Activated CD4-positive, alpha-beta T cell treated with anti-CD3 and anti-CD28 coated beads, Interleukin-2, amount 50 U/mL, for 24 hours (primary cell): ENCODE results near the gene PDE7B.
"Not testable (repeated sequence)": the region's sequence is repeated elsewhere in the genome, so short reads cannot be mapped to it uniquely, and the experiment has no call there.

Source experiments
- DNase-seq, 2 donors: peaks; one replicate each; pipeline ENCODE4 v3.0.0-alpha.2; 2020; ENCODE audit warnings: low read depth in 1 of 2, low spot score in 1 of 2

PDE7B gene

GRCh38 chr6:135842618-135843392 lies 8.7 kb upstream of the PDE7B start:
- DNase-seq = no peak

DNA sequence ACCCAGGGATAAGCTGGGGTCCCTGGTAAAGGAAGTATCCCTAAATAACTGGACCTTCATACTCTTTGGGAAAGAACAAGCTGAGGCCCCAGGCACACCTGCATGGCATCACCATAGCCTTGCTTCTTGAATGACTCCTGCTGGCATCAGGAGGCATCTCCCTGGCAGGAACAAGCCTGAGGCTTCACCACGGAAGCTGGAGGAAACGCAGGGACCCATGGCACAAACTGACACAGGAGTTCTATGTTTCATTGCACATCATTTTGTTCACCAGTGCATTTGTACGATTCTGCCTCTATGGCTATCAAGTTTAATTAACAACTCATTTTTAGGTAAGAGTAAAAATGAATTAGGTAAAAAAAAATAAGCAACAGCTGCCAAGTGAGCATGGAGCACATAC lies 619 bp upstream of the PDE7B start:
- DNase-seq = no peak

DNA sequence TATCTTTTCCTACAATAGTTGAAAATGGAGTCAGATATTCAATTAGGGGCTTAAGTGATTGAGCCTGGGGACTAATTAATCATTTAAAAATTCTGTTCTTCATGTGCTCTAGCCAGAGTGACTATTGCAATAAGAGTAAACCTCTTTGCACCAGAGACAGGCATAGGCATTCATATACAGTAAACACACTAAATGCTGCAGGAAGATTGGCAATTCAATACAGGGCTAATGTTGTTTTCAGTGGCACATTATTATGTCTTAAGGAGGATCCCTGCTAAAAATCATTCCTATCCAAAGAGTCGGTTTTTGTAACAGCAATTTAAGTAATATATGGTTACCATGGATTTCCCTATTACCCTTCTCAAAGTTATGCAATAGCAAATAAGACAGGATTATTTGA lies 1.2 kb downstream of the PDE7B start:
- no peak for DNase-seq

- no peak for DNase-seq
Observed at GRCh38 chr6:135853227-135853626, 1.7 kb downstream of the PDE7B start.

GRCh38 chr6:135853986-135854385 lies 2.5 kb downstream of the PDE7B start:
- DNase-seq = no peak

GRCh38 chr6:135854799-135855198 lies 3.3 kb downstream of the PDE7B start:
- DNase-seq = no peak

GRCh38 chr6:135858931-135859330 lies 7.4 kb downstream of the PDE7B start:
- DNase-seq = no peak

DNA sequence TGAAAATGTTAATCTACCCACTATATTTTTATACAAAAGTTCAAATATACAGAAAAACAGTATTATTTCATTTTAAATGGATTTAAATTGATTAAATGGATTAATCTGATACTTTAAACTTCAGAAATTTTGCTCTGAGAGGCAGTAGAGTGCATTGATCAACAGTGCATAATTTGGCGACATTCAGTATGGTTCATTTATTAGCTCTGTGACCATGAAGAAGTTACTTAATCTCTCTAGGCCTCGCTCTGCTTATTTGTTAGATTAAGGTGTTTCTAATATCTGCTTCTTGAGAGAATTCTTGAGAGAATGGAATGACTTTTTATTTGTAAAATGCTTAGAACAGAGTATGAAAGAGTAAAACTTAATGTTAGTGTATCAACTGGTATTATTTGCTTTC lies 8.9 kb downstream of the PDE7B start:
- DNase-seq = no peak

GRCh38 chr6:135861189-135861588 lies 9.7 kb downstream of the PDE7B start:
- DNase-seq = no peak

DNA sequence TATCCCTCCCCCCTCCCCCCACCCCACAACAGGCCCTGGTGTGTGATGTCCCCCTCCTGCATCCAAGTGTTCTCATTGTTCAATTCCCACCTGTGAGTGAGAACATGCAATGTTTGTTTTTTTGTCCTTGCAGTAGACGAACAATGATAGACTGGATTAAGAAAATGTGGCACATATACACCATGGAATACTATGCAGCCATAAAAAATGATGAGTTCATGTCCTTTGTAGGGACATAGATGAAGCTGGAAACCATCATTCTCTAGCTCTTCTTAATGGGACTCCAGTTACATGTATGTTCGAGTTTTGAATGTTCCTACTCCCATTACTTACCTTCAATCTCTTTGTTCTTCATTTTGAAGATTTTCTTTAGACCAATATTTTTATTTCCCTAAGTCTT lies 13.4 kb downstream of the PDE7B start:
- DNase-seq = not testable (repeated sequence)

GRCh38 chr6:135866445-135867123 lies 15.1 kb downstream of the PDE7B start:
- DNase-seq = no peak

GRCh38 chr6:135867332-135867731 lies 15.8 kb downstream of the PDE7B start:
- DNase-seq = no peak

DNA sequence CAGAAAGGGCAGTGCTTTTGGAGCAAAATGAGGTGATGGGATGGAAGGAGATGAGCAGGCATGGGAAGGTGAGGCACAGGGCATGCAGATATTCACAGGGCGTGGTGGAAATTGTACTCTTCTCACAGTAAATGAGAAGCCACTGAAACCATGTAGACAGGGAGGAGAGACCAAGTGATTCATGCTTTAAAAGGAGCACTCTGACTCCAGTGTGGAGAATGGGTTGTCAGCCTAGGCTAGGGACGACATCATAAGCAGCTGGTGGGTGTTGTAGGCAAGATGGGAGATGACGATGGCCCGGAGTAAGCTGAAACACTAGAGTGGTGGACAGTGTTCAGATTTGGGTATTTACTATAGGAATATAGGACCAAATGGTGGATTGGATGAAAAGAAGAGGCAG lies 18.4 kb downstream of the PDE7B start:
- DNase-seq = no peak

- DNase-seq = no peak
Observed at GRCh38 chr6:135870722-135871121, 19.2 kb downstream of the PDE7B start.

- no peak for DNase-seq
Observed at GRCh38 chr6:135871296-135871695, 19.8 kb downstream of the PDE7B start.

- DNase-seq = no peak
Observed at GRCh38 chr6:135871878-135872277, 20.4 kb downstream of the PDE7B start.

DNA sequence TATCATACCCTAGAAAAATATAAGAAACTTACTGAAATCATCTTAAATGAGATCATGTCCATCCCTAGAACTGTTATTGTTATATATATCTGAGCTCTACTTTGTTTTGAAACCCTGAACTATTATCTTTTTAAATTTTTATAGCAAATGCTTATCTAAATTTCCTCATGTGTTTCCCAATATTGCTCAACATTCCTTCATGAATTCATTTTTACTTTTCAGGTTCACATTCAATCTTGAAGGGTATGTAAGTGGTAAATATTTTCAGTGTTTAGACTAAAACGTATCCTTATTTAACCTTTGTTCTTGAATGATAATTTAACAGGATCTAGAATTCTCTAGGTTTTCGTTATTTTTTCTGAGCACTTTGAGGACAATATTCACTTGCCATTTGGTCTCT lies 23.9 kb downstream of the PDE7B start:
- DNase-seq = no peak

GRCh38 chr6:135876058-135876457 lies 24.6 kb downstream of the PDE7B start:
- DNase-seq = no peak

- no peak for DNase-seq
Observed at GRCh38 chr6:135877666-135878065, 26.2 kb downstream of the PDE7B start.

GRCh38 chr6:135880066-135880972 lies 28.8 kb downstream of the PDE7B start:
- DNase-seq = peak; percentile 9 to 43

DNA sequence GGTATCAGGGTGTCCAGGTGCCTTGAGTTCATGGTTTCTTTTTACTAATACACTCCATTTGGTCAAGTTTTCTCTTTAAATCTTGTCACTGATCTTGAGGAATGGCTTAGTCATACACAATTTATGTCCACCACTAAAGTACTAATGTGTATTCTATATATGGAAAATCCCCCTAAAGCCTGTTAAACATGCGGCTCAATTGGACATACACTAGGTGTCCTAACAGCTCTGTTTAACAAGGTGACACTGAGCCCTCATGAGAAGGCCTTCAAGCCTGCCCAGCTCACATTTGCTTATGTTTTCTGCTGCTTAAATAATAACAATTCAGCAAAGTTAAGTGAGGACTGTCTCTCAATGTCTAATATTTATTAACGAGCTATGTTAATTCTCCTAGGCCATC lies 31.5 kb downstream of the PDE7B start:
- no peak for DNase-seq

- no peak for DNase-seq
Observed at GRCh38 chr6:135883536-135883935, 32.0 kb downstream of the PDE7B start.
